GM12891 (cell line): Measurements from ENCODE around the gene SERAC1.

ENCODE experiments used
- POLR2A ChIP-seq: IDR thresholded peaks from 2 replicates; pipeline ENCODE4 v1.6.1; 2011; ENCODE audit warnings: low read depth, low read length, control low read depth
- POLR2AphosphoS5 ChIP-seq: IDR thresholded peaks from 2 replicates; pipeline ENCODE4 v1.6.1; 2011; ENCODE audit warnings: low read depth, low read length, control low read depth
- POU2F2 ChIP-seq: IDR thresholded peaks from 2 replicates; pipeline ENCODE4 v1.6.1; 2011; ENCODE audit warnings: low read depth, mild to moderate bottlenecking, control low read depth, low read length, moderate library complexity
- SPI1 ChIP-seq: IDR thresholded peaks from 2 replicates; pipeline ENCODE4 v1.6.1; 2011; ENCODE audit warnings: low read depth, low read length, control low read depth
- TAF1 ChIP-seq: IDR thresholded peaks from 2 replicates; pipeline ENCODE4 v1.6.1; 2011; ENCODE audit warnings: low read depth, low read length, control low read depth

- TF ChIP-seq POLR2A (no peak), POLR2AphosphoS5 (no peak), TAF1 (no peak), SPI1 (no peak), POU2F2 (no peak)
Measured at GRCh38 chr6:158124288-158124687, 43.8 kb downstream of the SERAC1 start.
